ENCODE data around the gene PBRM1.

DNA sequence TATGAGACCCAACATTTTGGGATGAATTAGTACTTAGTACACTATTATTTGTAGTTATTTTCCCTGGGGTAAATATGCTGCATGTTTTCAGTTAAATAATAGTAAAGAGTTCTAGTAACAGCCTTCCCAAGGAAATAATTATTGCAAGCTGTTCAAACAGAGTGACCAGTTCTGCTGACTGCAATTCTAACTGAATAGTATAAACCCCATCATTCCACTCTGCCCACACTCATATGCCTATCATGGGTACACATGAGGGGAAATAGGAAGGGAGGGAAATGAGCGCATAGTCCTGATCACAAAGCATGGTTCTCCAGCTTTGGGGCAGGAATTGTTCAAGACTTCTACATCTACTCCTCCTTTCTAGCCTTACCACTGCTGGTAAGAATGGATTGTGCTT, 130.7 kb downstream of the PBRM1 start:
- TF ChIP-seq, protein P1, sequence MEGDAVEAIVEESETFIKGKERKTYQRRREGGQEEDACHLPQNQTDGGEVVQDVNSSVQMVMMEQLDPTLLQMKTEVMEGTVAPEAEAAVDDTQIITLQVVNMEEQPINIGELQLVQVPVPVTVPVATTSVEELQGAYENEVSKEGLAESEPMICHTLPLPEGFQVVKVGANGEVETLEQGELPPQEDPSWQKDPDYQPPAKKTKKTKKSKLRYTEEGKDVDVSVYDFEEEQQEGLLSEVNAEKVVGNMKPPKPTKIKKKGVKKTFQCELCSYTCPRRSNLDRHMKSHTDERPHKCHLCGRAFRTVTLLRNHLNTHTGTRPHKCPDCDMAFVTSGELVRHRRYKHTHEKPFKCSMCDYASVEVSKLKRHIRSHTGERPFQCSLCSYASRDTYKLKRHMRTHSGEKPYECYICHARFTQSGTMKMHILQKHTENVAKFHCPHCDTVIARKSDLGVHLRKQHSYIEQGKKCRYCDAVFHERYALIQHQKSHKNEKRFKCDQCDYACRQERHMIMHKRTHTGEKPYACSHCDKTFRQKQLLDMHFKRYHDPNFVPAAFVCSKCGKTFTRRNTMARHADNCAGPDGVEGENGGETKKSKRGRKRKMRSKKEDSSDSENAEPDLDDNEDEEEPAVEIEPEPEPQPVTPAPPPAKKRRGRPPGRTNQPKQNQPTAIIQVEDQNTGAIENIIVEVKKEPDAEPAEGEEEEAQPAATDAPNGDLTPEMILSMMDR (IDR thresholded peaks at IDR 0.05) = no peak
- TF ChIP-seq POLR2A (IDR thresholded peaks at IDR 0.05) = no peak
- TF ChIP-seq POLR2AphosphoS5 (IDR thresholded peaks at IDR 0.05) = no peak
- TF ChIP-seq EP300 (IDR thresholded peaks at IDR 0.05) = no peak
